Measurements from ENCODE around the gene FRMD1.

DNA sequence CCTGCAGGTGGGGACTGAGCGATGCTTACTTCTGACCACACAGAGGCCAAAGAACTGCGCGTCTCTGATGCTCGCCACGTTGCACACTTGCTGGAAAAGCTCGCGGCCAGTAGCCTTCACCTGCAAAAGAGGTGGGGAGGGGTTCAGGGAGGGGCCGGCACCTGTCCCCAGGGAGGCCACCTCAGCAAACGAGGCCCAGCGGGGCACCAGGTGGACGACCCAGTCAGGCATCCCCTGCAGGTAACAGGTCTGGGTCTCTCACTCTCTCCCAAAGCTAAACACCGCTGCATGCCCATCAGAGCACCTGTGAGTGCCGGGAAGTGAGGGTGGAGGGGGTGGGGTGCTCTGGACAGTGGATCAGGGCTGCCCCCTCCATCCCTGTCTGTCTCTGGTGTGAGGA, 3.8 kb downstream of the FRMD1 start:
- no peak for TF ChIP-seq POLR2AphosphoS5 (IDR thresholded peaks at IDR 0.05; ENCODE audit: borderline replicate concordance, low read depth, low read length)
- TF ChIP-seq EZH2 (IDR thresholded peaks at IDR 0.05) = no peak
- no peak for TF ChIP-seq FOXP2 (optimal IDR thresholded peaks at IDR 0.05; ENCODE audit: control extremely low read depth, extremely low read length, insufficient read depth)
